SK-N-SH (cell line): ENCODE results near the gene ZDHHC11. TPM values are rescaled to one million over a fixed set of nuclear protein-coding genes. Genes with fewer than 3 reads are reported as not detected.

ENCODE experiments used
- CTCF ChIA-PET: fragments of 300-600, 350-600 bp; formaldehyde crosslinking; extraction: SDS; loops from one replicate; lab custom pipeline; 2021; lab: Yijun Ruan, JAX
- POLR2A ChIA-PET: fragments of 350-600 bp; sonication (Branson Sonifier 250); formaldehyde crosslinking; extraction: SDS; loops from one replicate; lab custom pipeline; 2020; ENCODE audit warnings: antibody characterized with exemption, inconsistent platforms; lab: Yijun Ruan, JAX
- DNase-seq: peaks from one replicate; pipeline ENCODE4 v3.0.0; 2012
- H2AFZ ChIP-seq: fragments of 200-600 bp; sonication (generic); 2 replicates; pipeline ENCODE4 v1.8.1; 2016; ENCODE audit warnings: antibody characterized with exemption, mild to moderate bottlenecking, low read depth
- H3F3A ChIP-seq: fragments of 200-600 bp; sonication (generic); replicated peaks from 2 replicates; pipeline ENCODE3; 2016; ENCODE audit warnings: antibody characterized with exemption, mild to moderate bottlenecking; ENCODE audit not compliant: insufficient read depth
- H3K27ac ChIP-seq, 2 experiments: fragments of 200-500 bp in 1 of 2; fragments of 200-600 bp in 1 of 2; sonication (Bioruptor generic) in 1 of 2; sonication (generic), shearing (Covaris generic) in 1 of 2; 2 replicates each; pipeline versions ENCODE4 v1.5.1 to v1.6.1; 2014 to 2016; ENCODE audit warnings: low read depth in 2 of 2, inconsistent platforms in 1 of 2, low read length in 1 of 2, mild to moderate bottlenecking in 1 of 2, mixed read lengths in 1 of 2
- H3K27me3 ChIP-seq: fragments of 200-600 bp; sonication (generic), shearing (Covaris generic); 2 replicates; pipeline ENCODE4 v1.6.1; 2016; ENCODE audit warnings: mixed run types; ENCODE audit not compliant: insufficient read depth
- H3K36me3 ChIP-seq, 2 experiments: fragments of 200-500 bp in 1 of 2; fragments of 200-600 bp in 1 of 2; sonication (Bioruptor generic) in 1 of 2; sonication (generic) in 1 of 2; replicated peaks in 1 of 2; 2 replicates each; pipeline versions ENCODE3 to v1.5.1; 2014 to 2016; ENCODE audit warnings: low read length in 1 of 2, mild to moderate bottlenecking in 1 of 2; ENCODE audit not compliant: insufficient read depth in 2 of 2, control insufficient read depth in 1 of 2
- H3K4me1 ChIP-seq, 2 experiments: fragments of 200-500 bp in 1 of 2; fragments of 200-600 bp in 1 of 2; sonication (Bioruptor generic) in 1 of 2; sonication (generic), shearing (Covaris generic) in 1 of 2; 2 replicates each; pipeline versions ENCODE4 v1.5.1 to v1.6.1; 2014 to 2016; ENCODE audit warnings: low read depth in 1 of 2, low read length in 1 of 2, mixed run types in 1 of 2; ENCODE audit not compliant: insufficient read depth in 2 of 2, control insufficient read depth in 1 of 2
- H3K4me2 ChIP-seq: fragments of 200-600 bp; sonication (generic), shearing (Covaris generic); 2 replicates; pipeline ENCODE4 v1.6.1; 2017; ENCODE audit warnings: mixed run types
- H3K4me3 ChIP-seq, 2 experiments: fragments of 200-500 bp in 1 of 2; fragments of 200-600 bp in 1 of 2; sonication (Bioruptor generic) in 1 of 2; sonication (generic), shearing (Covaris generic) in 1 of 2; 2 replicates each; pipeline versions ENCODE4 v1.5.1 to v1.8.1; 2014 to 2016; ENCODE audit warnings: low read depth in 2 of 2, inconsistent platforms in 1 of 2, low read length in 1 of 2, mild to moderate bottlenecking in 1 of 2, mixed read lengths in 1 of 2, moderate library complexity in 1 of 2
- H3K79me2 ChIP-seq: fragments of 200-600 bp; sonication (generic); 2 replicates; pipeline ENCODE4 v1.8.1; 2017; ENCODE audit warnings: mild to moderate bottlenecking; ENCODE audit not compliant: insufficient read depth
- H3K9ac ChIP-seq: fragments of 200-600 bp; sonication (generic); 2 replicates; pipeline ENCODE4 v1.6.1; 2017; ENCODE audit warnings: mixed run types
- H3K9me2 ChIP-seq: fragments of 200-600 bp; sonication (generic); 2 replicates; pipeline ENCODE4 v1.6.1; 2017; ENCODE audit warnings: mixed run types
- H3K9me3 ChIP-seq: fragments of 200-600 bp; sonication (generic); 2 replicates; pipeline ENCODE4 v1.6.1; 2017; ENCODE audit warnings: mixed run types, mild to moderate bottlenecking, moderate library complexity
- H4K20me1 ChIP-seq: fragments of 200-600 bp; sonication (generic); 2 replicates; pipeline ENCODE4 v1.6.1; 2017; ENCODE audit warnings: mild to moderate bottlenecking, mixed run types; ENCODE audit not compliant: insufficient read depth
- CHD2 ChIP-seq: fragments of 150-350 bp; IDR thresholded peaks from 2 replicates; pipeline ENCODE4 v1.6.1; 2018; ENCODE audit warnings: low read length; ENCODE audit not compliant: partially characterized antibody
- ELF1 ChIP-seq: IDR thresholded peaks from 2 replicates; pipeline ENCODE4 v1.4.0; 2012
- EP300 ChIP-seq, 2 experiments: IDR thresholded peaks; 2 replicates each; pipeline versions ENCODE4 v1.4.0 to v1.6.1; 2012; ENCODE audit warnings: borderline replicate concordance in 1 of 2, low read depth in 1 of 2, low read length in 1 of 2
- EZH2phosphoT487 ChIP-seq: fragments of 200-600 bp; sonication (generic); IDR thresholded peaks from 2 replicates; pipeline ENCODE4 v1.6.1; 2017; ENCODE audit warnings: low read depth, mixed run types, mild to moderate bottlenecking, antibody characterized with exemption, moderate library complexity, borderline replicate concordance
- FOSL2 ChIP-seq: IDR thresholded peaks from 2 replicates; pipeline ENCODE4 v1.4.0; 2012; ENCODE audit warnings: low read depth, mild to moderate bottlenecking, moderate library complexity, borderline replicate concordance
- FOXJ3 ChIP-seq: sonication (generic); formaldehyde crosslinking; IDR thresholded peaks from 2 replicates; pipeline ENCODE4 v1.5.1; 2020; ENCODE audit warnings: mild to moderate bottlenecking, missing genetic modification reagents
- GABPA ChIP-seq: IDR thresholded peaks from 2 replicates; pipeline ENCODE4 v1.4.0; 2012; ENCODE audit warnings: low read depth, mild to moderate bottlenecking
- GATA2 ChIP-seq: sonication (generic); formaldehyde crosslinking; IDR thresholded peaks from 2 replicates; pipeline ENCODE4 v1.5.0; 2020; ENCODE audit warnings: mild to moderate bottlenecking, missing genetic modification reagents
- JUND ChIP-seq: IDR thresholded peaks from 2 replicates; pipeline ENCODE4 v1.4.0; 2012
- MEF2A ChIP-seq: IDR thresholded peaks from 2 replicates; pipeline ENCODE4 v1.4.0; 2012; ENCODE audit warnings: low read depth, borderline replicate concordance
- MXI1 ChIP-seq: IDR thresholded peaks from 2 replicates; pipeline ENCODE4 v1.6.1; 2012; ENCODE audit warnings: mild to moderate bottlenecking, low read depth, low read length, improper control_type of control experiment
- NFIC ChIP-seq: IDR thresholded peaks from 2 replicates; pipeline ENCODE4 v1.4.0; 2012; ENCODE audit warnings: borderline replicate concordance
- NRF1 ChIP-seq: IDR thresholded peaks from 2 replicates; pipeline ENCODE4 v1.6.1; 2012; ENCODE audit warnings: low read depth, mild to moderate bottlenecking, low read length
- RAD21 ChIP-seq: IDR thresholded peaks from 2 replicates; pipeline ENCODE4 v1.6.1; 2012; ENCODE audit warnings: mild to moderate bottlenecking, low read length
- RCOR1 ChIP-seq: fragments of 150-350 bp; IDR thresholded peaks from 2 replicates; pipeline ENCODE4 v1.6.1; 2017; ENCODE audit warnings: antibody characterized with exemption, low read length
- RXRA ChIP-seq: IDR thresholded peaks from 2 replicates; pipeline ENCODE4 v1.4.0; 2012; ENCODE audit warnings: low read depth, mild to moderate bottlenecking, borderline replicate concordance
- SIN3A ChIP-seq: IDR thresholded peaks from 2 replicates; pipeline ENCODE4 v1.6.1; 2012; ENCODE audit warnings: low read depth, mild to moderate bottlenecking, low read length, moderate library complexity, borderline replicate concordance
- TAF1 ChIP-seq: IDR thresholded peaks from 2 replicates; pipeline ENCODE4 v1.6.1; 2012; ENCODE audit warnings: low read depth, mild to moderate bottlenecking, low read length, moderate library complexity, borderline replicate concordance
- TCF12 ChIP-seq: IDR thresholded peaks from 2 replicates; pipeline ENCODE4 v1.4.0; 2012
- TEAD4 ChIP-seq: IDR thresholded peaks from 2 replicates; pipeline ENCODE4 v1.4.0; 2012; ENCODE audit warnings: mild to moderate bottlenecking, borderline replicate concordance; ENCODE audit not compliant: insufficient read depth
- YY1 ChIP-seq: IDR thresholded peaks from 2 replicates; pipeline ENCODE4 v1.4.0; 2012; ENCODE audit warnings: low read depth, mild to moderate bottlenecking
- WGBS: methylation state at CpG from one replicate; pipeline ENCODE4 v1.1.6; 2017; ENCODE audit warnings: low lambda C conversion rate; 5-methylcytosine and 5-hydroxymethylcytosine counted together
- polyA plus RNA-seq, 3 experiments: library from polyadenylated mRNA; depleted of rRNA; stranded (reverse); fragments of >200 nt; gene quantifications; 2 replicates each; pipeline ENCODE4 v1.2.3, GENCODE V29; 2012
- TF ChIP-seq, protein P1 (sequence below): fragments of 150-350 bp; IDR thresholded peaks from 2 replicates; pipeline ENCODE4 v1.6.1; 2016; ENCODE audit warnings: mild to moderate bottlenecking, low read depth, low read length
- TF ChIP-seq, protein P2 (sequence below): IDR thresholded peaks from 2 replicates; pipeline ENCODE4 v1.4.0; 2012; ENCODE audit warnings: low read depth, borderline replicate concordance

The ZDHHC11 gene
- polyA plus RNA-seq, 1 of the 3 experiments (the other 2 are of a cell fraction), result 0.76 TPM

DNA sequence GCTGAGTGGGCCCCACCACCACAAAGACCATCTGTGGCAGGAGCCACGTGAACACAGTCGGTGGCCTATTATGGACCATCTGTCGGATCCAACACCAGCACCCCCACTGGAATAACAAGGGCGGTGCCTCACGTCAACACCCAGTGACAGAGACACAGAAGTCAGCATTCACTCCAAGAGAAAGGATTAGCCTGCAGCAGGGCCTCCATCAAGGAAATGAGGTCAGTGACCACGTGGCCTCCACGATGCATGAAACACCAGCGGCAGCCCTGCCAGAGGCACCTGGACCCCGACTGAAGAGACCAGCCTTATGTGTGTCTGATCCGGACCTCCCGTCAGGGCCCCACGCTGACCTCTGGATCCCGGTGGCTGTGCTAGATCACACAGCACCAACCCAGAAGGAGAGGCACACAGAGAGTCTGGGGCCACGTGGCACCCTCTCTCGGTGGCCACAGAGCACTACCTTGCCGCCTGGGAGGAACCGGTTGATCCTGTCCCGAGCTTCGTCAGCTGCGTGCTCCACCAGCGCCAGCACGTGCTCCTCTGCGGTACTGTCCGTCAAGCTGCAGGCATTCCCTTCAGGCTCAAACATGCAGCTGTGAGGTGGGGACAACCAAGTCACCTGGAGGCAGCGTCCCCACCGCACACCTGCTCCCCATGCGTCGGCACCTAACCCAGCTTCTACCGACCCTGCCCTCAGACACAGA, 32.8 kb upstream of the ZDHHC11 start:
- Histone ChIP-seq H3K36me3 (peaks cover 58 to 67% of the 10 kb centered on the region in 2 experiments), H3F3A (peaks cover 5% of the 10 kb centered on the region), H2AFZ (no peak overlapping the region), H4K20me1 (peaks cover 30% of the 10 kb centered on the region; the same call in 1 of the 2 replicates), H3K4me1 (no peaks in the 10 kb centered on the region), H3K79me2 (peaks cover 71% of the 10 kb centered on the region), H3K4me3 (no peak overlapping the region), H3K9me3 (no peaks in the 10 kb centered on the region), H3K9me2 (no peaks in the 10 kb centered on the region), H3K27ac (no peak overlapping the region), H3K4me2 (no peak overlapping the region), H3K27me3 (no peaks in the 10 kb centered on the region), H3K9ac (no peak overlapping the region)
- WGBS, result 94% methylated on average over 18 of the region's 29 CpGs
- ChIA-PET POLR2A (no interaction called here), CTCF (no interaction called here)
- peak; percentile 22 for DNase-seq
- TF ChIP-seq TCF12 (no peak), RAD21 (no peak), TAF1 (no peak), EP300 (IDR thresholded peaks at IDR 0.05; ENCODE audit: borderline replicate concordance in 1 of 2, low read depth in 1 of 2, low read length in 1 of 2) (no peak), TEAD4 (no peak), MEF2A (no peak), NFIC (no peak), FOSL2 (no peak), EZH2phosphoT487 (no peak), SIN3A (no peak), GATA2 (CRISPR knock-in tag) (no peak), JUND (no peak), YY1 (no peak), RXRA (no peak), NRF1 (no peak)
- TF ChIP-seq, protein P1, sequence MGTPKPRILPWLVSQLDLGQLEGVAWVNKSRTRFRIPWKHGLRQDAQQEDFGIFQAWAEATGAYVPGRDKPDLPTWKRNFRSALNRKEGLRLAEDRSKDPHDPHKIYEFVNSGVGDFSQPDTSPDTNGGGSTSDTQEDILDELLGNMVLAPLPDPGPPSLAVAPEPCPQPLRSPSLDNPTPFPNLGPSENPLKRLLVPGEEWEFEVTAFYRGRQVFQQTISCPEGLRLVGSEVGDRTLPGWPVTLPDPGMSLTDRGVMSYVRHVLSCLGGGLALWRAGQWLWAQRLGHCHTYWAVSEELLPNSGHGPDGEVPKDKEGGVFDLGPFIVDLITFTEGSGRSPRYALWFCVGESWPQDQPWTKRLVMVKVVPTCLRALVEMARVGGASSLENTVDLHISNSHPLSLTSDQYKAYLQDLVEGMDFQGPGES, result no peak
- TF ChIP-seq, all 33 proteins: peak for 0

DNA sequence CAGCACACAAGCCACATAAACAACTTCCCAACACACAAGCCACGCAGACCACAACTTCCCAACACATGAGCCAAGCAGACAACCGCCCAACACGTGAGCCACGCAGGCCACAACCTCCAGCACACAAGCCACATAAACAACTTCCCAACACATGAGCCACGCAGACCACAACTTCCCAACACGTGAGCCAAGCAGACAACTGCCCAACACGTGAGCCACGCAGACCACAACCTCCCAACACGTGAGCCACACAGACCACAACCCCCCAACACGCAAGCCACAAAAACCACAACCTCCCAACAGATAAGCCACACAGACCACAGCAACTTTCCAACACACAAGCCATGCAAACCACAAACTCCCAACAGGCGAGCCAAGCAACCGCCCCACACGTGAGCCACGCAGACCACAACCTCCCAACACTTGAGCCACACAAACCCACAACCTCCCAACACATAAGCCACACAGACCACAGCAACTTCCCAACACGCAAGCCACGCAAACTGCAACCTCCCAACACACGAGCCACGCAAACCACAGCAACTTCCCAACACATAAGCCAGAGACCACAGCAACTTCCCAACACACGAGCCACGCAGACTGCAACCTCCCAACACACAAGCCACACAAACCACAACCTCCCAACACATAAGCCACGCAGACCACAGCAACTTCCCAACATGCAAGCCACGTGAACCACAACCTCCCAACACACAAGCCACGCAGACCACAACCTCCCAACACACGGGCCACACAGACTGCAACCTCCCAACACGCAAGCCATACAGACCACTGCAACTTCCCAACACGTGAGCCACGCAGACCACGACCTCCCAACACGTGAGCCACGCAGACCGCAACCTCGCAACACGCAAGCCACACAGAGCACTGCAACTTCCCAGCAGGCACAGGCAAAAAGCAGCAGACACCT, 31.7 kb upstream of the ZDHHC11 start:
- no peaks in the 10 kb centered on the region for H3K9me2 ChIP-seq
- peaks cover 30% of the 10 kb centered on the region; the same call in 1 of the 2 replicates for H4K20me1 ChIP-seq
- H3K79me2 ChIP-seq, result peaks cover 66% of the 10 kb centered on the region
- H3K4me2 ChIP-seq, result no peak overlapping the region
- no peaks in the 10 kb centered on the region for H3K4me1 ChIP-seq
- no peak overlapping the region for H3K4me3 ChIP-seq
- peaks cover 47 to 63% of the 10 kb centered on the region in 2 experiments for H3K36me3 ChIP-seq
- no peak overlapping the region for H3K27ac ChIP-seq
- no peak overlapping the region for H3K9ac ChIP-seq
- TF ChIP-seq, protein P1, result no peak
- TF ChIP-seq FOXJ3 (CRISPR knock-in tag) (no peak), RXRA (no peak), CHD2 (no peak), EZH2phosphoT487 (no peak), NRF1 (no peak), MXI1 (no peak), NFIC (no peak), SIN3A (no peak), RAD21 (no peak), GATA2 (CRISPR knock-in tag) (no peak), RCOR1 (no peak), ELF1 (no peak), GABPA (no peak)
- TF ChIP-seq, protein P2, sequence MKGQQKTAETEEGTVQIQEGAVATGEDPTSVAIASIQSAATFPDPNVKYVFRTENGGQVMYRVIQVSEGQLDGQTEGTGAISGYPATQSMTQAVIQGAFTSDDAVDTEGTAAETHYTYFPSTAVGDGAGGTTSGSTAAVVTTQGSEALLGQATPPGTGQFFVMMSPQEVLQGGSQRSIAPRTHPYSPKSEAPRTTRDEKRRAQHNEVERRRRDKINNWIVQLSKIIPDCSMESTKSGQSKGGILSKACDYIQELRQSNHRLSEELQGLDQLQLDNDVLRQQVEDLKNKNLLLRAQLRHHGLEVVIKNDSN, result no peak
- no peak for DNase-seq
- H3F3A ChIP-seq, result peaks cover 5% of the 10 kb centered on the region
- H3K27me3 ChIP-seq, result no peaks in the 10 kb centered on the region
- no peak overlapping the region for H2AFZ ChIP-seq
- ChIA-PET CTCF (interaction anchor here (1.0 kb wide), 1 partner anchor 211 kb away, joined by 3 read pairs; no protein-coding TSS in a partner anchor), POLR2A (no interaction called here)
- WGBS, result 96% methylated on average over 33 of the region's 33 CpGs
- no peaks in the 10 kb centered on the region for H3K9me3 ChIP-seq
